Neutrophil (primary cell): ENCODE results near the gene RIPOR2.

Source experiments
- H3K27ac ChIP-seq: fragments of 200-600 bp; sonication (generic); 2 replicates; pipeline ENCODE4 v1.5.1; 2016; ENCODE audit warnings: mild to moderate bottlenecking, moderate library complexity
- H3K27me3 ChIP-seq: fragments of 200-600 bp; sonication (generic); 2 replicates; pipeline ENCODE4 v1.6.0; 2016; ENCODE audit warnings: mild to moderate bottlenecking
- H3K36me3 ChIP-seq: fragments of 200-600 bp; sonication (generic); 2 replicates; pipeline ENCODE4 v1.5.1; 2017
- H3K4me1 ChIP-seq, 2 experiments: fragments of 200-600 bp in 1 of 2; sonication (generic) in 1 of 2; 1 replicate in 1 of 2; 2 replicates in 1 of 2; pipeline versions ENCODE4 v1.5.1 to v1.6.1; 2013 to 2016; ENCODE audit warnings: low read depth in 1 of 2, low read length in 1 of 2, mild to moderate bottlenecking in 1 of 2, moderate library complexity in 1 of 2; ENCODE audit not compliant: control insufficient read depth in 1 of 2, insufficient read depth in 1 of 2
- H3K4me3 ChIP-seq, 2 experiments: fragments of 200-600 bp in 1 of 2; sonication (generic) in 1 of 2; 1 replicate in 1 of 2; 2 replicates in 1 of 2; pipeline ENCODE4 v1.5.1; 2013 to 2016; ENCODE audit warnings: low read depth in 1 of 2, low read length in 1 of 2, mild to moderate bottlenecking in 1 of 2, moderate library complexity in 1 of 2
- H3K9me3 ChIP-seq: fragments of 200-600 bp; sonication (generic); 2 replicates; pipeline ENCODE4 v1.5.1; 2016
- CTCF ChIP-seq: fragments of 200-600 bp; sonication (generic); IDR thresholded peaks from 2 replicates; pipeline ENCODE4 v1.5.1; 2016; ENCODE audit warnings: antibody characterized with exemption

The RIPOR2 gene

DNA sequence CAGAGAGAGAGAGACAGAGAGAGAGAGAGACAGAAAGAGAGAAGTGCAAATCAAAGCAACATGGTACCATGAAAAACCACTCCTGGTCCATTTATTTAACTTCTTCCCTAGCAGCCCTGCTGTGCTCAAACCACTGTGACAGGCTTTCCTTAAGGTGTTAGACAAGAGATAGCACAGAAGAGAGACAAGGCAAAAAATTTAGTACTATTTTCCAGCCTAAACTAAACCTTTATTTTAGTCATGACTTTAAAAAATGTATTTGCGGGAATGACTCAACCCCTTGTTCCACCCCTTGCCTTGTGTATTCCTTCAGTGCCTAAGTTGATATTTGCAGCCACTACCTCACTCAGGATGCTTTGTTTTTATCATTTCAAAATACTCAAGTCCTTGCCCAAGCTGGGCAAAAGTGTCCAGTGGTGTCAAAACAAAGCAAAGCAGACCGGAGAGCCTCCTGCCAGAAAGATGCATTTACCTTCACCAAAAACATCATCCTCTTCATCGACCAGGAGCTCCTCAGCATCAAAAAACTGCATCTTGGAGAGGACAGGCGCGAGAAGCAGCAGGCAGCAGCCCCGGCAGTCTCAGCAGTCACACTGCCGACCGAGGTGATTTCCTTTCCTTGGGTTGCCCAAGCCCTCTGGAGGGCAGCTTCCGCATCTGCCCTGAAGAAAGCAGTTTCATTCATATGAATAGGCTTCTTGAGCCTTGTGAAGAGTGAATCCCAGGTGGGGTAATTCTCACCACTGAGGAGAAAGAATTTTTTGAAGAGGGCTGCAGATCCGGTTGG lies at the start of gene RIPOR2:
Gene RIPOR2 (minus strand): TSS at position 595 of the 787 bp plus-strand sequence. CDS start 62 bp downstream, at position 533.
- peak within 1 kb of the TSS; percentile 83 to 92 for H3K4me3 ChIP-seq

DNA sequence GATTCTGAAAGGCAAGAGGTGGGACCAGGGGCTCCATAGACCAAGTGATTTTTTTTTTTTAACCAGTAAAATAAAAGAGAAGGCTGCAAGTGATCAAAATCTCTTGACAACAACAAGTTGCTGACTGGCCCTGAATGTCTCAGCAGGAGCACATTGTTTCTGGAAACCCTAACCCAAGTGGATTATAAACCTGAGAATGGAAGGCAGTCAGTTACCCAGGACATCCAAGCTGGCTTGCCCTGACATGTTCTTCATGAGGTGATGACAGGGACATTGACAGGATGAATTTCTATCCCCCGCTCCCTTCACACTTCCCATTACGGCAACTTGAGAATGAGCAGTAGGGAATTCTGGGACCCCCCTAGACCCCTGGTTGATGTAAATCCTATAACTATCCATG lies 49.6 kb upstream of the RIPOR2 start:
- Histone ChIP-seq H3K36me3 (no peaks in the 10 kb centered on the region), H3K4me3 (no peak overlapping the region), H3K27ac (no peak overlapping the region), H3K4me1 (peaks cover 19 to 33% of the 10 kb centered on the region in 2 experiments), H3K9me3 (no peaks in the 10 kb centered on the region), H3K27me3 (no peaks in the 10 kb centered on the region)
- no peak for TF ChIP-seq CTCF

More for the DNA sequence above, at the start of gene RIPOR2:
- H3K27ac ChIP-seq = peak within 1 kb of the TSS; percentile 94
- peaks cover 57 to 93% of the 10 kb centered on the region in 2 experiments for H3K4me1 ChIP-seq
- no peaks in the 10 kb centered on the region for H3K27me3 ChIP-seq
- no peaks in the 10 kb centered on the region for H3K9me3 ChIP-seq
- TF ChIP-seq CTCF = peak; percentile 71
- H3K36me3 ChIP-seq = peaks cover 35% of the 10 kb centered on the region

DNA sequence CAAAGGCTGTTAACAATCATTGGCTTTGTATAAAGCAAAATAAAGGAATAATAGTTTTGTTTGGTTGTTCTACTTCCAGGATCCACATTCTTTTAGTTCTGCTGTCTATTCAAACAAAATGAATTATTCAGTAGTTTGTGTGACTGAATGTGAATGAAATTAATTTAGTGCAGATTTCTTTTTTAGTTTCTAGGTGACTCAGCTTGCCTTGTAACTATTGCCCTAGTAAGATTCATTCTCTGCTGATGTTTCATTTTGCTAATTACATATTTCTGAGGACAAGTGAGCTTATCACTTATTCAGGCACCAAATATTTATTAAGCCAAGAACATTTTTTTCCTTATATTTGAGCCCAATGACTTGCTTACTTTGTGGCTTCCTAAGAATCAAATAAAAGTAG lies 46.5 kb upstream of the RIPOR2 start:
- peaks cover 27 to 38% of the 10 kb centered on the region in 2 experiments for H3K4me1 ChIP-seq
- H3K27me3 ChIP-seq = no peaks in the 10 kb centered on the region
- H3K9me3 ChIP-seq = no peaks in the 10 kb centered on the region
- TF ChIP-seq CTCF = no peak
- H3K27ac ChIP-seq = no peak overlapping the region
- H3K36me3 ChIP-seq = no peaks in the 10 kb centered on the region
- no peak overlapping the region for H3K4me3 ChIP-seq

GRCh38 chr6:24981386-24981760 lies 45.6 kb upstream of the RIPOR2 start:
- H3K27ac ChIP-seq = no peak overlapping the region
- H3K36me3 ChIP-seq = no peaks in the 10 kb centered on the region
- peaks cover 19 to 29% of the 10 kb centered on the region in 2 experiments for H3K4me1 ChIP-seq
- no peak for TF ChIP-seq CTCF
- H3K9me3 ChIP-seq = no peaks in the 10 kb centered on the region
- no peaks in the 10 kb centered on the region for H3K27me3 ChIP-seq
- H3K4me3 ChIP-seq = no peak overlapping the region

- Histone ChIP-seq H3K4me3 (no peak overlapping the region), H3K36me3 (no peaks in the 10 kb centered on the region), H3K27ac (no peak overlapping the region), H3K4me1 (peaks cover 15 to 23% of the 10 kb centered on the region in 2 experiments), H3K9me3 (no peaks in the 10 kb centered on the region), H3K27me3 (no peaks in the 10 kb centered on the region)
- TF ChIP-seq CTCF = no peak
These were observed 45.0 kb upstream of the RIPOR2 start for GRCh38 chr6:24980507-24981385.
